ENCODE data around the gene PRKG1.

PRKG1 gene

GRCh38 chr10:51313773-51314478, 239.6 kb downstream of the PRKG1 start:
- no peaks in the 10 kb centered on the region for H3K27me3 ChIP-seq (ENCODE audit: control insufficient read depth, low read length)
- H3K27ac ChIP-seq (ENCODE audit: low read depth, low read length): no peak overlapping the region
- H3K9me2 ChIP-seq (replicated peaks; ENCODE audit: control insufficient read depth, low read length): no peaks in the 10 kb centered on the region
- no peaks in the 10 kb centered on the region for H3K79me2 ChIP-seq (ENCODE audit: control insufficient read depth, low read length)
- no peaks in the 10 kb centered on the region for H3K36me3 ChIP-seq (ENCODE audit: control insufficient read depth, low read length)
- H4K20me1 ChIP-seq (ENCODE audit: control insufficient read depth, insufficient read depth, low read depth, low read length): no peaks in the 10 kb centered on the region
- TF ChIP-seq CTCF (IDR thresholded peaks at IDR 0.05; ENCODE audit: low read depth, low read length, poor library complexity, severe bottlenecking): no peak
- no peak for TF ChIP-seq EZH2phosphoT487 (IDR thresholded peaks at IDR 0.05; ENCODE audit: borderline replicate concordance, low read length)
- no peaks in the 10 kb centered on the region for H3K4me1 ChIP-seq (ENCODE audit: control insufficient read depth, low read length)
- H3K4me2 ChIP-seq (ENCODE audit: low read length): no peak overlapping the region
- no peaks in the 10 kb centered on the region for H3F3A ChIP-seq (ENCODE audit: control insufficient read depth, insufficient read depth)
- no peak overlapping the region for H3K4me3 ChIP-seq (ENCODE audit: low read length)
- no peaks in the 10 kb centered on the region for H3K9me3 ChIP-seq (ENCODE audit: control insufficient read depth, insufficient read depth, low read length)

GRCh38 chr10:51314481-51314880, 240.2 kb downstream of the PRKG1 start:
- Histone ChIP-seq H3K79me2 (ENCODE audit: control insufficient read depth, low read length) (no peaks in the 10 kb centered on the region), H3K27me3 (ENCODE audit: control insufficient read depth, low read length) (no peaks in the 10 kb centered on the region), H3F3A (ENCODE audit: control insufficient read depth, insufficient read depth) (no peaks in the 10 kb centered on the region), H4K20me1 (ENCODE audit: control insufficient read depth, insufficient read depth, low read depth, low read length) (no peaks in the 10 kb centered on the region), H3K4me3 (ENCODE audit: low read length) (no peak overlapping the region), H3K27ac (ENCODE audit: low read depth, low read length) (no peak overlapping the region), H3K36me3 (ENCODE audit: control insufficient read depth, low read length) (no peaks in the 10 kb centered on the region), H3K4me2 (ENCODE audit: low read length) (no peak overlapping the region), H3K9me3 (ENCODE audit: control insufficient read depth, insufficient read depth, low read length) (no peaks in the 10 kb centered on the region), H3K4me1 (ENCODE audit: control insufficient read depth, low read length) (no peaks in the 10 kb centered on the region), H3K9me2 (replicated peaks; ENCODE audit: control insufficient read depth, low read length) (no peaks in the 10 kb centered on the region)
- no peak for TF ChIP-seq EZH2phosphoT487 (IDR thresholded peaks at IDR 0.05; ENCODE audit: borderline replicate concordance, low read length)
- no peak for TF ChIP-seq CTCF (IDR thresholded peaks at IDR 0.05; ENCODE audit: low read depth, low read length, poor library complexity, severe bottlenecking)

GRCh38 chr10:51318399-51319172, 244.3 kb downstream of the PRKG1 start:
- H3K4me1 ChIP-seq (ENCODE audit: control insufficient read depth, low read length): no peaks in the 10 kb centered on the region
- H3K27me3 ChIP-seq (ENCODE audit: control insufficient read depth, low read length): no peaks in the 10 kb centered on the region
- H3K27ac ChIP-seq (ENCODE audit: low read depth, low read length): no peak overlapping the region
- no peak overlapping the region for H3K4me3 ChIP-seq (ENCODE audit: low read length)
- no peaks in the 10 kb centered on the region for H3K79me2 ChIP-seq (ENCODE audit: control insufficient read depth, low read length)
- TF ChIP-seq EZH2phosphoT487 (IDR thresholded peaks at IDR 0.05; ENCODE audit: borderline replicate concordance, low read length): no peak
- no peak for TF ChIP-seq CTCF (IDR thresholded peaks at IDR 0.05; ENCODE audit: low read depth, low read length, poor library complexity, severe bottlenecking)
- no peaks in the 10 kb centered on the region for H3F3A ChIP-seq (ENCODE audit: control insufficient read depth, insufficient read depth)
- H4K20me1 ChIP-seq (ENCODE audit: control insufficient read depth, insufficient read depth, low read depth, low read length): no peaks in the 10 kb centered on the region
- H3K9me3 ChIP-seq (ENCODE audit: control insufficient read depth, insufficient read depth, low read length): no peaks in the 10 kb centered on the region
- H3K9me2 ChIP-seq (replicated peaks; ENCODE audit: control insufficient read depth, low read length): no peaks in the 10 kb centered on the region
- no peak overlapping the region for H3K4me2 ChIP-seq (ENCODE audit: low read length)
- no peaks in the 10 kb centered on the region for H3K36me3 ChIP-seq (ENCODE audit: control insufficient read depth, low read length)
